K562 (cell line): Measurements from ENCODE around the gene NDOR1. TPM values are rescaled to one million over a fixed set of nuclear protein-coding genes. Genes with fewer than 3 reads are reported as not detected.
A peak's percentile ranks its signal among the peaks of the same experiment; 100 is the strongest.

Experiments used
- AFF1 ChIP-seq, 2 experiments: fragments of 450-650 bp; IDR thresholded peaks; 2 replicates each; pipeline ENCODE4 v1.6.1; 2018; ENCODE audit warnings: mild to moderate bottlenecking in 2 of 2, low read depth in 1 of 2; ENCODE audit not compliant: partially characterized antibody in 2 of 2
- BRCA1 ChIP-seq, 2 experiments: fragments of 450-650 bp in 1 of 2; sonication (generic) in 1 of 2; formaldehyde crosslinking in 1 of 2; IDR thresholded peaks; 2 replicates each; pipeline versions ENCODE4 v1.5.0 to v1.6.1; 2017 to 2020; ENCODE audit warnings: mild to moderate bottlenecking in 1 of 2, missing genetic modification reagents in 1 of 2
- CHD1 ChIP-seq: fragments of 200-600 bp; sonication (generic); IDR thresholded peaks from one replicate; pipeline ENCODE4 v1.6.1; 2012; ENCODE audit warnings: mild to moderate bottlenecking, moderate library complexity, low read length, inconsistent platforms
- ESRRA ChIP-seq: fragments of 450-650 bp; IDR thresholded peaks from 2 replicates; pipeline ENCODE4 v1.6.1; 2014; ENCODE audit warnings: low read depth, mild to moderate bottlenecking, moderate library complexity, borderline replicate concordance
- FOXA1 ChIP-seq: fragments of 450-650 bp; IDR thresholded peaks from 2 replicates; pipeline ENCODE4 v1.6.1; 2016; ENCODE audit warnings: mild to moderate bottlenecking, borderline replicate concordance
- HNRNPL ChIP-seq: fragments of 200-400 bp; formaldehyde crosslinking; IDR thresholded peaks from 2 replicates; pipeline ENCODE4 v1.6.1; 2017; ENCODE audit warnings: low read depth, mild to moderate bottlenecking, low read length
- MED1 ChIP-seq: sonication (generic); formaldehyde crosslinking; IDR thresholded peaks from 2 replicates; pipeline ENCODE4 v1.8.1; 2023; ENCODE audit warnings: missing genetic modification reagents, borderline replicate concordance
- NR3C1 ChIP-seq: sonication (generic); formaldehyde crosslinking; IDR thresholded peaks from 2 replicates; pipeline ENCODE4 v1.8.1; 2022; ENCODE audit warnings: missing genetic modification reagents
- POLR2AphosphoS5 ChIP-seq: IDR thresholded peaks from 2 replicates; pipeline ENCODE4 v1.6.1; 2011; ENCODE audit warnings: mild to moderate bottlenecking, low read depth, low read length, moderate library complexity; ENCODE audit not compliant: control insufficient read depth, insufficient read depth
- SIRT6 ChIP-seq: IDR thresholded peaks from one replicate; pipeline ENCODE4 v1.6.1; 2012; ENCODE audit warnings: low read depth, mild to moderate bottlenecking, control low read depth, inconsistent platforms, low read length, moderate library complexity
- SP1 ChIP-seq: sonication (generic); formaldehyde crosslinking; IDR thresholded peaks from 2 replicates; pipeline ENCODE4 v1.8.1; 2022; ENCODE audit warnings: mild to moderate bottlenecking, missing genetic modification reagents
- SREBF2 ChIP-seq: sonication (generic); formaldehyde crosslinking; IDR thresholded peaks from 2 replicates; pipeline ENCODE4 v1.4.0; 2020; ENCODE audit warnings: mild to moderate bottlenecking, missing genetic modification reagents
- TEAD2 ChIP-seq: fragments of 450-650 bp; IDR thresholded peaks from 2 replicates; pipeline ENCODE4 v1.6.1; 2016; ENCODE audit warnings: missing genetic modification characterization, control low read depth, missing compliant biosample characterization
- TEAD4 ChIP-seq, 2 experiments: sonication (generic) in 1 of 2; formaldehyde crosslinking in 1 of 2; IDR thresholded peaks; 2 replicates each; pipeline versions ENCODE4 v1.6.1 to v1.8.0; 2012 to 2022; ENCODE audit warnings: borderline replicate concordance in 1 of 2, inconsistent platforms in 1 of 2, low read length in 1 of 2, mild to moderate bottlenecking in 1 of 2, missing genetic modification reagents in 1 of 2
- ZBTB5 ChIP-seq: fragments of 450-650 bp; IDR thresholded peaks from 2 replicates; pipeline ENCODE4 v1.6.1; 2017; ENCODE audit warnings: antibody characterized with exemption
- ZNF766 ChIP-seq: fragments of 200-800 bp; sonication (Bioruptor generic); conservative IDR thresholded peaks from 2 replicates; pipeline ENCODE4 v1.6.1; 2016; ENCODE audit warnings: missing genetic modification characterization, missing compliant biosample characterization
- polyA plus RNA-seq, 8 experiments: library from polyadenylated mRNA; depleted of rRNA in 4 of 8; stranded (reverse) in 5 of 8; unstranded in 3 of 8; fragments of >200 nt; fragmentation: Nextera tagmentation in 2 of 8; fragmentation: Illumina TruSeq in 1 of 8; extraction: Ambion mirVana in 2 of 8; extraction: Trizol in 1 of 8; gene quantifications; 2 replicates each; pipeline versions ENCODE4 v1.2.1 to v1.2.3, GENCODE V29; 2011 to 2014; ENCODE audit warnings: inconsistent platforms in 1 of 8, missing spikeins in 1 of 8
- total RNA-seq, 7 experiments: library from RNA; depleted of rRNA in 6 of 7; stranded (reverse); fragments of >200 nt in 6 of 7; fragmentation: Illumina TruSeq in 2 of 7; extraction: Trizol in 2 of 7; gene quantifications; 2 replicates each; pipeline versions ENCODE4 v1.2.1 to v1.2.3, GENCODE V29; 2011 to 2021; ENCODE audit warnings: low replicate concordance in 1 of 7
- TF ChIP-seq, protein P1 (sequence below): sonication (generic); formaldehyde crosslinking; IDR thresholded peaks from 2 replicates; pipeline ENCODE4 v1.8.0; 2022; ENCODE audit warnings: mild to moderate bottlenecking, missing genetic modification reagents, borderline replicate concordance

Gene NDOR1
- total and polyA plus RNA-seq, 9 of the 15 experiments (the other 6 are each of a cell fraction or from before 2014, with no cell fraction given) = 0.06 to 36.9 (median 6.9) TPM

DNA sequence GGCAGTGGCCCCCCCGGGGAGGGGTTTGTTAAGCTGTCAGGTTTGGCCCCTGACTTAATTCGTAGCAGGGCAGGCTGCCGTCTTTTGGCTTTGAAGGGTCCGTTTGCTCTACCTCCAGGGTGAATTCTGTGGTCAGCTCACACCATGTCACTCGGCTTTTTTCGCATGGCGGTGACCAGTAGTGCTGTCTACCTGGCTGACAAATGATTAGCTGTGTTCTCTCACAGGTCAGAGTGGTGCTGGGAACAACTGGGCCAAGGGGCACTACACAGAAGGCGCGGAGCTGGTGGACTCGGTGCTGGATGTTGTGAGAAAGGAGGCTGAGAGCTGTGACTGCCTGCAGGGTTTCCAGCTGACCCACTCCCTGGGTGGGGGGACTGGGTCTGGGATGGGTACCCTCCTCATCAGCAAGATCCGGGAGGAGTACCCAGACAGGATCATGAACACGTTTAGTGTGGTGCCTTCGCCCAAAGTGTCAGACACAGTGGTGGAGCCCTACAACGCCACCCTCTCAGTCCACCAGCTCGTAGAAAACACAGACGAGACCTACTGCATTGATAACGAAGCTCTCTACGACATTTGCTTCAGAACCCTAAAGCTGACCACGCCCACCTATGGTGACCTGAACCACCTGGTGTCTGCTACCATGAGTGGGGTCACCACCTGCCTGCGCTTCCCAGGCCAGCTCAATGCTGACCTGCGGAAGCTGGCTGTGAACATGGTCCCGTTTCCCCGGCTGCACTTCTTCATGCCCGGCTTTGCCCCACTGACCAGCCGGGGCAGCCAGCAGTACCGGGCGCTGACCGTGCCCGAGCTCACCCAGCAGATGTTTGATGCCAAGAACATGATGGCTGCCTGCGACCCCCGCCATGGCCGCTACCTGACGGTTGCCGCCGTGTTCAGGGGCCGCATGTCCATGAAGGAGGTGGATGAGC, 37.0 kb downstream of the NDOR1 start (continued):
- TF ChIP-seq AFF1 (IDR thresholded peaks at IDR 0.05; ENCODE audit: low read depth in 1 of 2, partially characterized antibody in 2 of 2) (no peak), SREBF2 (CRISPR knock-in tag) (no peak), ESRRA (0 out of 2 replicates have a peak, but pooled peaks have one; percentile 0), HNRNPL (no peak), SIRT6 (peak; percentile 20), POLR2AphosphoS5 (peak; percentile 47; the same call in 1 of the 2 replicates), TEAD4 (IDR thresholded peaks at IDR 0.05; ENCODE audit: low read length) (no peak), TEAD4 (CRISPR knock-in tag; IDR thresholded peaks at IDR 0.05; ENCODE audit: borderline replicate concordance) (no peak), SP1 (peak; percentile 35; the same call in 1 of the 2 replicates), MED1 (CRISPR knock-in tag) (no peak), TEAD2 (tag) (no peak), ZNF766 (CRISPR knock-in tag) (no peak), FOXA1 (no peak), ZBTB5 (no peak), BRCA1 (IDR thresholded peaks at IDR 0.05) (no peak), BRCA1 (CRISPR knock-in tag; IDR thresholded peaks at IDR 0.05) (no peak), CHD1 (peak; percentile 61), NR3C1 (CRISPR knock-in tag) (no peak)
- TF ChIP-seq, protein P1, sequence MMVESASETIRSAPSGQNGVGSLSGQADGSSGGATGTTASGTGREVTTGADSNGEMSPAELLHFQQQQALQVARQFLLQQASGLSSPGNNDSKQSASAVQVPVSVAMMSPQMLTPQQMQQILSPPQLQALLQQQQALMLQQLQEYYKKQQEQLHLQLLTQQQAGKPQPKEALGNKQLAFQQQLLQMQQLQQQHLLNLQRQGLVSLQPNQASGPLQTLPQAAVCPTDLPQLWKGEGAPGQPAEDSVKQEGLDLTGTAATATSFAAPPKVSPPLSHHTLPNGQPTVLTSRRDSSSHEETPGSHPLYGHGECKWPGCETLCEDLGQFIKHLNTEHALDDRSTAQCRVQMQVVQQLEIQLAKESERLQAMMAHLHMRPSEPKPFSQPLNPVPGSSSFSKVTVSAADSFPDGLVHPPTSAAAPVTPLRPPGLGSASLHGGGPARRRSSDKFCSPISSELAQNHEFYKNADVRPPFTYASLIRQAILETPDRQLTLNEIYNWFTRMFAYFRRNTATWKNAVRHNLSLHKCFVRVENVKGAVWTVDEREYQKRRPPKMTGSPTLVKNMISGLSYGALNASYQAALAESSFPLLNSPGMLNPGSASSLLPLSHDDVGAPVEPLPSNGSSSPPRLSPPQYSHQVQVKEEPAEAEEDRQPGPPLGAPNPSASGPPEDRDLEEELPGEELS (CRISPR knock-in tag) = 0 out of 2 replicates have a peak, but pooled peaks have one; percentile 1
